ENCODE measurements around the gene CYFIP2.

CYFIP2 gene

DNA sequence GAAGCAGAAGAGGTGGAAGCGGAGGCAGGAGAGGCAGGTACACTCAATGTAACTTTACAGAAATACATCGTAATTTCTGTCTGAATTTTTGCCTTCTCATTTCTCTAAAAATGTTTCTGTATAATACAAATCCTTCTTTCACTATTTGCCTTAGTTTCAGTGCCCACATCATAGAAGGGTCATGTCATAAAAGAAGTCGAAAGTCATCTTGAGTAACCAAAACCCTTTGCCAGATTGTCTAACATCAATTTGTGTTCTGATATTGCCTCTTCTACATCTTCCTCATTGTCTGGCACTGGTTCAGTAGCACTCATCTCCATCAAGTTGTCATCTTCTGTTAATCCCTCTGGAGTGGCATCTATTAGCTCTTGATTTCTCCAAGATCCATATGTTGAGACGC is 6.2 kb upstream of the CYFIP2 start:
- DNase-seq: no peak

DNA sequence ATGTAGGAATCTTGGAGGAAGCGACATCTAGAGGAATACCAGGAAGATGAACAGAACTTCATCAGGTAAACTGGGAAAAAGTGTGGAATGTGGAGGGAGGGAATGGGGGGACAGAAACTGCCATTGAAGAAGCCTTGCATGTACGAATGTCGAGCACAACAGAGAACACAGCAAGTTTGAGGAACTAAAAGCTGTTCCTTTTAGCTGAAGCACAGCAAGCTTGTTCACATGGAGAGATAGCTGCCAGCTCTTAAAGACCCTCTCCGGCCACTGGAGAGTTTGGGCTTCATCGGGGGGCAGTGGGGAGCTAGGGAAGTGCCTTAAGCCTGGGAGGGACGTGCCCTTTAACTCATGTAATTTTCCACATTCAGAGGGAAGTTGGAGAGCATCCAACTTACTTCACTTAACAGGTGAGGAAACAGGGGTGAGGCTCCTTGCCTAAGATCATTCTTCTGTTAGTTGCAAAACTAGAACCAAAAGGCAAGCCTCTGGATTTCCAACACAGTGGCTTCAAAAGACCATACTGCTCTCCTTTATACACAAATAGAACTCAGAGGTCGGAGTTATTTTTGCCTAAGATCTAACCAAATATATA is 2.3 kb upstream of the CYFIP2 start:
- no peak for DNase-seq

DNA sequence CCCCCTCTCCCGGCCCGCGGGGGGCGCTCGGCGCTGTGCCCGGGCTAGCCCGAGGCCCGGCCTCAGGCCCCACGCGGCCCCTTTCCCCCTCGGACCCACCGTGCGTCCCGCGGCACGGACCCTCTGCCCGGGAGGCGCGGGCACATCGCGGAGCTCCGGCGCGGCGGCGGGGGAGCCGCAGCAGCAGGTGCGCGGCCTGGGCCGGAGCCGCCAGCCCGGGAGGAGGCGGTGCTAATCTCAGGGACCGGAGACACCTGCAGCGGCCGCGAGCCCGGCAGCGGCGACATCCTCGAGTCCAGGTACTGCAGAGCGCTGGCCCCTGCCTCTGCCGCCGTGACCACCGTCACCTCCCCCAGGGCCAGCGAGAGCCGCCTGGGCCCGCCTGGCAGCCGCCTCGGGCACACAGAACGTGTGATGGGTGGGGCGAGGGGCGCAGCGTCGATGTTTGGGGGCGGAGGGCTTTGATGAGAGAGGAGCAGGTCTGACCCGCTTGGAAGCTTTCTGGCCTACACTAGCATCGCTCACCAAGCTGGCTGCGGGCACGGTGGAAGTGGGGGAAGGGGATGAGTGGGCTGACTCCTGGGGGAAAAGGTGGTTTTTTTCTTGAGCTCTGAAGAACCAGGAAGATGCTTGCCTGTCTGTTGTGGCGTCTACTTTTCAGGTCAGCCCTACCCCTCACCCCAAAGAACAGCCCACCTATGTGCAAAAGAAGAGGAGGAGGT is 524 bp downstream of the CYFIP2 start:
- DNase-seq: peak; percentile 39 to 51

DNA sequence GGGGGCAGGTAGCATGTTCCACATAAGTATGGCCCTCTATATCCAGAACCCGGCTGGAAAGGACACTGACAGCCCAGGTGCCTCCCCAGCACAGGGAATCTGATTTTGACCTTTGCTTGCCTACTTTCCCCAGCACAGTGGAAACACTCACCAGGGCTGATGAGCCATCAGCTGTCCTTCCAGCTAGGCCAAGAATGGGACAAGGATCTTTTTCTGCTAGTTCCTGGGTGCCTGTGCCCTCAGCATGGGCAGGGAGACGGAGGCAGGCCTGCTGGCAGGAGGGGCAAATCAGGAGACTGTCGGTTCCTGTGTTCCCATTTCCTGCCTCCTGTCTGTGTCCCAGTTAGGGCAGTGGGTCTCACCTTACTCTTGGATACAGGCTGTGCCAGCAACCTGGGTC is 1.1 kb downstream of the CYFIP2 start:
- no peak for DNase-seq

DNA sequence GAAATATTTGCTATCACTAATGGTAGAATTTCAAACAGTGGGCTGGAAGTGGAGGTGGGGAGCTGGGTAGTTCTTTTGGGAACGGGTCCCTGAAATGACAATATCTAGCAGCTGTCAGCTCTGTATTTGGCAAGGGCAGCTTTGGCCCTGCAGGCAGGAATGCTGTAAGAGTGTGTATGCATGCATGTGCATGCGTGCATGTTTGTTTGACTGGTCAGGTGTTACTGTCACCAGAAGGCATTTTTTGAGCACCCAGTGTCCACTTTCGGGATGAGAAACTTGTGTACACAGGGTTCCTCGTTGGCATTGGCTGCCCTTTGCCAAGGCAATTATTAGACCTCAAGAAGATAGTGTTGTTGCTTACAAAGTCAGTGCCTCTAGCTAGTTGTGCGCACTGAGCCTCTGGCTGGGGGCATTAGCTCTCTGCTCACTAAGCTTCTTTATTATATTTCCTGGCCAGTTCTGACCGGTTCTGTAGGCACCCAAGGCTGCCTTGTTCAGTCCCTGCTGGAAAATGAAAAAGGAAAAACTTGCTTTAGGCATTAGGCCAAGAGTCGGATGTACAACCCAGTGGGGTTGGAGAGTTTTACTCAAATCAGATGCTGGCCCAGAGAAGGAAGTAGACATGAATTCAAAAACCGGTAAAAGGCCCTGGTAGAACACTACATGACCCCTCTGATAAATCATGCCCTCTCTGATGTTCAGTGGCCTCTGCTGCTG is 2.0 kb downstream of the CYFIP2 start:
- no peak for DNase-seq

DNA sequence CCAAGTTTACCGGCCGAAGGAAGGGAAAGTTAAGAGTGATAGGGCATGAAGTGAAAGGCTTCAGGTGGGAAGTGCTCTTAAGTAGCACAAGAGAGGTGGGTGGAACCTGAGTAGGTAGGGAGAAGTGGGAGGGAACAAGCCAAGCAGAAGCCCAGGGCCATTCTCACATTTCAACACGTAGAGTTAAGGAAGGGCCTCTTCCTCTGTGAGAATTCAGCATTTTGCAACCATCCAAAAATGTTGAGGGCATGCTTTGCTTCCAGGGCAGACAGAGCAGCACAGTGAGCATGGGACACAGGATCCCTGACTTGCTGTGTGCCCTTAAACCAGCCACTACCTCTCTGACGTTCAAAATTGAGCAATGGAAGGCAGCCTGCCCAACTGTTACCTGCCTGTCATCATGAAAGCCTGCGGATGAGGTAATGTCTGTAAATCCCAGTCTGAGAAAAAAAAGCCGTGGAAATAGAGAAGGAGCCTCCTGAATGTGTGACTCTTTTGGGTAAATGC is 3.3 kb downstream of the CYFIP2 start:
- no peak for DNase-seq

DNA sequence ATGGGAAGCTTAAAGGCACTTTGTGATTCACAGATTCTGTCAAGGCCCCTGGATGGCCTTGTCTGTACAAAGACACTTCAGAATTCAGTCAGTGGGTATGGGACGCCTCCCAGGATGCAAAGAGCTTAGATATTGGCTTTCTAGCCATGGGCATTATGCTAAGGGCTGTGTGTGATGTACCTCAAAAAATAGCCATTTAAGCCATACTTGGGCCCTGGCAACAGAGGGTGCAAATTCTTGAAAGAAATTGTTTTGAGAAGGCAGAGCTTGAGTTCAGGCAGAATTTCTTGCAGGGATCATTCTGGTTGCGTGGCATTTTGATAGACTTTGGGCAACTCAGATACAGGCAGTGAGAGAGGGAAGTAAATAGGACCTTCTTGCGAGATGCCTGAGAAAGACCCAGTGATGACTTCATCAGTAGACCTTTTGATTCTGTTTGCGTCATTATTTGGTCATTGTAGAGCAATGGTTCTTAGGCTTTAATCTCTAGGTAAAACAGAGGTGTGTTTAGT is 3.9 kb downstream of the CYFIP2 start:
- DNase-seq: no peak

DNA sequence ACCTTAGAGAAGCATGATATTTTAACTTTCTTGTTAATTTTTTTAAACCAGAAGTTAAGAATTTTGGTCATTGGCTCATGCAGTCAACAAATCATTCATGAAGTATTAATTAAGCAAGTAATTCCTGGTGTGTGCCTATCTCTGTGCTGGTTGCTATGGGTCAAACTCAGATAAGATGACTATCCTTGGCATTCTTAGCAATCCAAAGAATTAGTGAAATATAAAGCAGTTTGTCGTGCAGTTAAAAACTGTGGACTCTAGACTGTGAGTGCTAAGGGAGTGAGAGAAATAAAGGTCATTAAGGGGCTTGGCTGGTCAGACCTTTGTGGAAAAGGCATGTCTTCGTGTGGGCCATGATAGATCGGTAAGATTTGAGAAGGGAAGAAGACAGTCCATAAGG is 4.8 kb downstream of the CYFIP2 start:
- no peak for DNase-seq

DNA sequence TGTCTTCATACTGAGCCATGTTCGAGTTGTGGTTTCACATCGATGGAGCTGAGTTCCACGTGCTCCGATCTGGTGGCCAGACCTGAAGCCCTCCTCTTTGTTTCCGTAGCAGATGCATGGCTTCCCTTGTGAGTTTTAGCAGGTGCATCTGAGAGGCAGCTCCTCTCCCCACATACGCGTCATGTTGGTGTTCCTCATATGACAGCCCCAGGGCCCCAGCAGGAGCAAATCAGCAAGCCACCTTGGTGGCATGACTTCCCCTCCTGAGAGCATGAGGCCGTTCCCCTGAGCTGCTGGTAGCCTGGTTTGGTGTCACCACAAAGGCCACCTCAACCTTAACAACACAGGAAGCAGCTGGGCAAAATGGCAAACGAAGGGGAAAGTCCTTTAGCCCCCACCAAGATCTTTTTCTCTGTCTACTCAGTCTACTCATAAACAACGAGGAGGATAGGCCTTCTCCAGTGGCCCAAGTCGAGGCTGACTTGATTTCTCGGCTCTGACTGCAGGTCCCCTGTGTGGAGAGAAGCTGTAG is 5.9 kb downstream of the CYFIP2 start:
- DNase-seq: peak; percentile 72 to 75

DNA sequence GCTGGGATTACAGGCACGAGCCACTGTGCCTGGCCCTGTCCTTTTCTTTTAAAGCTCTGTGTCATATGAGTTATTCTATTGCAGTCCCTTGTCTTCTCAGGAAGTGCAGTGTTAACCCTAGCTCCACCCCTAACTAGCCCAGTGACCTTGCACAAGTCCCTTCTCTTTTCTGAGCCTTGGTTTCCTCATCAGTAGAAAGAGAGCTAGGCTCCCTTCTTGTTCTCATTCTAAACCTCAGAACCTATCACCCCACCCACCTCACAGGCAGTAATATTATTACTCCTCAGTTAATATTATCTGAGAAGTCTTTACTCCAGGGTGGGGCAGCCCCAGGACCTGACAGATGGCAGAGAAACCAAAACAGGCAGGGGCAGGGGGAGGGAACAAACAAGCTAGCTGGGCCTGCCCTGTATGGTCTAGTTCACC is 7.2 kb downstream of the CYFIP2 start:
- DNase-seq: no peak

DNA sequence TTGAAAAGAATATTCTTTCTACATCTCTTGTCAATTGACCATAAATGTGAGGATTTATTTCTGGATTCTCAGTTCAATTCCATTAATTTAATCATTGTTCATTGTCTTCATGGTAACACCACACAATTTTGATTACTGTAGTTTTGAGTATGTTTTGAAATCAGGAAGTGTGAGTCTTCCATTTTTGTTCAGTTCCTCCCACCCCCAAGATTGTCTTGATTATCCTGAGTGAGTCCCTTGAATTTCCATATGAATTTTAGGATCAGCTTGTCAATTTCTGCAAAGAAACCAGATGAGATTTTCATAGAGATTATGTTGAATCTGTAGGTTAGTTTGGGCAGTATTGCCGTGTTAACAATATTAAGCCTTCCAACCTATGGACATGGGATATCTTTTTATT is 9.5 kb downstream of the CYFIP2 start:
- DNase-seq: no peak

DNA sequence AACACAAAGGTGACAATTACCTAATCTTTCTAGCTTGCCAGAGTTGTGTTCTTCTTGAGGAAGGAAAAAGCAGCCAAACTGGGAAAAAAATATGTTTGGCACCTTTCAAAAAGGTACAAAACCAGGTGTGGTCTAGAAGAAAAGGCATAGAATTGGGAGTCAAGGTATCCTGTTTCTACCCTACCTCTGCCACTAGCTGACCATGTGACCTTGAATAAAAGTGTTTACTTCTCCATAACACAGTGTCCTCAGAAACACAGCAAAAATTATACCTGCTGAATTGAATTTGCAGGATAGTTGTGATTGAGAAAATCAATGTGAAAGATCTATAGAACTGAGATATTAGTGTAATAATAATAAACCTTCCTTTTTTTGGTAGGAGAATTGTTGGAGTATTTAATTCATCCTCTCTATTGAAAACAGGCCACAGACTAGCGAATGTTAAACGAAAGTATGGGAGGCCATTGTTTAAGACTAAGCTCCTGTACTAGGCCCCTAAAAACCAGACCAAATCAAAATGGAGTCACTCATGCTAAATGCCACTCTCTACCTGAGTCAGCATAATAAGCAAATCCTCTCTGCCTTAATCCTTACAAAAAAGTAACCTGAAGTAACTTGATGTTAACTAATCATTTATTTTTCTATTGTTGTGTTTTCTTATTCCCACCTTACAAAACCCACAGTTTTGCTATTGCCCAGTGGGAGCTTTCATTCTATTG is 12.6 kb downstream of the CYFIP2 start:
- no peak for DNase-seq

DNA sequence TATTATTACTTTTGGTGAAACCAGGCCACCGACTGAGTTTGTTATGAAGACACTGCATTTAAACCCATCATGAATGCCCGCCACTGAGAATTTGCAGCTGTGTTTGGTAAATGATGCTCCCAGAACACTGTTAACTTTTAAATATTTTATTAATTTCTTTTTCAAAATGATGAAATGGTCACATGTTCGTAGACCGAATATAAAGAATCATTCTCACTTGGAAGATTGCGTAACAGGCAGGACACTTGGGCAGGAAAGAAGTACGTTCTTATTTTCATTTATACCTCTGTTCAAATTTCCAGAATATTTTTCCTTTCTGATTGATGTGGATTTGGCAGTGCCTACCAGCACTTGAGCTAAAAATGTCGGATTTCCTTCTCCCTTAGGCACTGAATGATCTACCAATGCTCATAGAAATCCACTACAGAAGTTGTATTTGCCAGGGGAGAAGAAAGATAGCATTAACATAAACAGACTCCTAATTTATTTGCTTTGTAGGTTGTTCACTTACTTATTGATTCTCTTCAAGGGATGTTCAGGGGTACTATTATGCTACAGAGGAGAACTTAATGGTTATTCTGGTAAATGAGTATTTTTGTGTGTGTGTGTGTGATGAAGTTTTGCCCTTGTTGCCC is 13.8 kb downstream of the CYFIP2 start:
- DNase-seq: no peak

DNA sequence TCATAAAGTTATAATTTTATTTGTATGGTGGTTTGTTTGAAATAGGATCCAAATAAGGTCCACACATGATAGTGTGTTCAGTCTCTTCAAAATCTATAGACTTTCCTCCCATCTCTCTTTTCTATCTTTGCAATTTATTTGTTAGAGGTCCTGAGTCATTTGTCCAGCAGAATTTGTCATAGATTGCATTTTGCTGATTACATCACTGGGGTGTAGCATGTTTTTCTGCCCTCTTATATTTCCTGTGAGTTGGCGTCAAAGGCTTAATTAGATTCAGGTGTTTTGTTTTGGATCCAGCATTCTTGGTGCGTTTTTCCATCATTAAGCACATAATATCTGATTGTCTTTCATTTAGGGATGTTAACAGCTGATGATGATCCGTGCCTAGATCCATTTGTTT is 15.0 kb downstream of the CYFIP2 start:
- no peak for DNase-seq

DNA sequence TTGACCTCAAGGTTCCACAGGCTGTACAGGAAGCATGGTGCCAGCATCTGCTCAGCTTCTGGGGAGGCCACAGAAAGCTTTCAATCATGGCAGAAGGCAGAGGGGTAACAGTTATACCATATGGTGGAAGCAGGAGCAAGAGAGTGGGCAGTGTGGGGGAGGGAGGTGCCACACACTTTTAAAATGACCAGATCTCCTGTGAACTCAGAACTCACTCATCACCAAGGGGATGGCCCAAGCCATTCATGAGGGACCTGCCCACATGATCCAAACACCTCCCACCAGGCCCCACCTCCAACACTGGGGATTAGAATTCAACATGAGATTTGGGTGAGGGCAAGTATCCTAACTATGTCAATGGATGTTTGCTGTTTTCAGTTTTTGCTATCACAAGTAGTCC is 16.2 kb downstream of the CYFIP2 start:
- DNase-seq: no peak

DNA sequence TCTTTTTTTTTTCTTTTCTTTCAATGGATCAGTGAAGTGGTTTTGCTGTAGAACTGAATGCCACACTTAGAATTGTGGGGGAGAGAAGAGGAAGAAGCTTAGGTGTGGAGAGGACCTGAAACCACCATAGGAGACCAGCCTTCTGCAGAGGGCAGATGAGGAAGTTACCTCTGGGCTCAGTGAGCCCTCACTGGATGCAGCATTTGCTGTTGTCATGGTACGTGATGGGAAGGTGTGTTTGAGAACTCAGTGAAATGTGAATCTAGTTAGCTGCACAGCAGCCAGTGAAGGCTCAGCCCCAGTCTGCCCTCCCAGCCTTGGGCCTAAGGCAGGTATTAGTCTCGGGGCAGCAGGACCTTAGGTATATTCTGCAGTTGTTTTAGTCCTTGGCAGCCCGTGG is 17.5 kb downstream of the CYFIP2 start:
- DNase-seq: no peak

DNA sequence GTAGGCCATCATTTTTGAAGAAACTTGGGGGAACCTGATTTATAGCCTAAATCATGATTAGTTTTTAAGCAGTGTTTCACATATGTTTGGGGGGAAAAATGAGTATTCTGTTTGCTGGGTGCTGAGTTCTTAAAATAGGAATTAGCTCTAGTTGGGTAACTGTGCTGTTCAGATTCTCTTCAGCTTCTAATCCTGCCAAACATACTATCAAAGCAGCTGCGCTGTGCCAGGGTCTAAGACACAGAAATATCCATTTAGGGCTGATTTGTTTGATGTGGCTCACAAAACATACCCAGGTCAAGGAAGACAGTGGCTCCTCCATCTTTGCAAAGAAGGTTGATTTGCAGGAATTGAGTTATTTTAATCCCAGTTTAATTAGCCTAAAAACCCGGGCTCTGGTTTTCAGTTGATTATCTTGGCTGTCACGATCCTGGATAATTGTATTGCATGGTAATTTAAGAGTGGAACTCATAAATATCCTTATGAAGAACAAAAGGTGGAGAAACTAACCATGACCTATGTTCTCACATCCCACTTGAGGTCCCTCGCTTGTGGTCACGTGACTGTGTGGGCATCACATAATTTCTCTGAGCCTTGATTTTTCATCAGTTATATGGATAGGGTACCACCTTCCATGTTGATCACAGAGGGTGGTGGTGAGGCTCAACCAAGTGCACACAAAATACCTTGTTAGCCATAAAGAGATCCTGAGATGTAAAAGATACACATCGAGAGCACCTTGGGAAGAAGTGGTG is 18.7 kb downstream of the CYFIP2 start:
- DNase-seq: no peak

DNA sequence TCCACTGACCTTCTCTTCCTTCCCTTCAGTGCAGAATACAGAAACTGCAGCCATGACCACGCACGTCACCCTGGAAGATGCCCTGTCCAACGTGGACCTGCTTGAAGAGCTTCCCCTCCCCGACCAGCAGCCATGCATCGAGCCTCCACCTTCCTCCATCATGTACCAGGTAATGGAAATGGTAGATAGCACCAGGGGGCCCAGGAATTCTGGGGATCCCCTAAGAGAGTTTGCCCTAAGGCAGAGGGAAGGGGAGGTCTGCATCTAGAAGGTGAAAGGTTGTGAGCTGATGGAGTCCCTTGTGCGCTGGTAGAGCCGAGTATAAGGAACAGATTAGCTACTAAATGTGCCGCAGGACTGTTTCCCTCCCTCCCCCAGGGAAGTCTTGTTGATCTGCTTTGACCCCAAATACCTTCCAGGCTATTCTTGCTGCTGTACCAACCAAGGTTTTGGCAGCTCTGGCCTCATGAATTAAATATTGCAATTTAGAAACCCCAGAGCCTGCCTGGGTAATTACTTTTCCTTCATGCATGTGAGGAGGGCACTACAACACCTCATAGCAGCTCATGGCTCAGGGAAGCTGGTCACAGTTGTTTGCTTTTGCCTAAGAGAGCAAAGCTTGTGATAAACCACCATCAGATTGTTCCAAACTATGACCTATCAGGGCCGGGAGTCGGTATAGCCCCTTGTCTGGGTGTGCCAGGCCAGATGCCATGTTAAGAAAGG is 19.6 kb downstream of the CYFIP2 start:
- no peak for DNase-seq

DNA sequence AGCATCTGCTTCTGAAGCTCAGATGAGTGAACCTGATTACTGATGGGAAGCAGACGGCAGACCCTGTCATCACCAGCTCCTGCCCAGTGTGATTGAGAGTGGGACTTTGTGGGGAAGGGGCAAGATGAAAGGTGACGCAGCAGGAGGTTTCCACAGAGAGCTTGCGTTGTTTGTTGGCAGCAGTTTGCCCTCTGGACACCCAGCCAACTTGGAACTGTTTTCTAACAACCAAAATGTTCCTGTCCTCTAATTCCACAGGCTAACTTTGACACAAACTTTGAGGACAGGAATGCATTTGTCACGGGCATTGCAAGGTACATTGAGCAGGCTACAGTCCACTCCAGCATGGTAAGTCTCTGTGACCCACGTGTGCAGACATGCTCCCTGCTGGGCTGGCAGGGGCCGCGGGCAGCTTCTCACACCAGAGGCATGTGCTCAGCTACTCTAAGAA is 20.9 kb downstream of the CYFIP2 start:
- no peak for DNase-seq

DNA sequence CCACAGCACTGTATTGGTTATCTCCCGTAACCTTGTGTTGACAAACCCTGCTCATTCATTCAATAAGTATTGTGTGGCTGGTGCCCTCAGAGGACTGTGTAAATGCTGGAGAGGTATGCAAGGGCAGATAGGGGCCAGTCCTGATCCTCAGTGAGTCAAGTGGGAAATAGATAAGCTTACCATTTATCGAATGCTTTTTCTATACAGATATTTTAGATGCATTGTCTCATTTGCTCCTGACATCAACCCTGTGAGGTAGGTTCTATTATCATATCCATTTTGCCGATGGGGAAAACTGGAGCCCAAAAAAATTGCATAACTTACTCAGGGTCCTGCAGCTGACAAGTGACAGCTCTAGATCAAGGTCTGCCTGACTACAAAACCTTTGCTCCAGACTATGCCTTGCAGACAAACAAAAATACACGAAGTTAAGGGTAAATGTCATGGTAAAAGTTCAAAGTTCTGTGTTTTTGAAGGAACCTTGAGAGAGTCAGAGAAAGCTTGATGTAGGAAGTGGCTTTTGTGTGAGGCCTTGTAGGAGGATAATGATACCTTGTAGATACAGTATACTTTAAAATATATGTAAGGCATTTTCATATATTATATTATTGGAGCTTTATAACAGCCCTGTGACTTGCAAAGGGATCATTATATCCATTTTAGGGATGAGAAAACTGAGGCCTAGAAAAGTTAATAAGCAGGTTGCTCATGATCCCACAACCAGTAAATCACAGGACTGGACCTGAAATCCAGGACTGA is 22.7 kb downstream of the CYFIP2 start:
- DNase-seq: no peak
